WERI-Rb-1 (cell line): ENCODE measurements around the gene NDC80.
A peak's percentile ranks its signal among the peaks of the same experiment; 100 is the strongest.

Source experiments
- DNase-seq: peaks from one replicate; pipeline ENCODE4 v3.0.0-alpha.2; 2020
- H3K27ac ChIP-seq: fragments of 250-450 bp; sonication (Bioruptor Pico); 2 replicates; pipeline ENCODE4 v1.5.1; 2020; ENCODE audit warnings: mild to moderate bottlenecking, moderate library complexity
- H3K27me3 ChIP-seq: fragments of 250-450 bp; sonication (Bioruptor Pico); 2 replicates; pipeline ENCODE4 v1.5.1; 2021; ENCODE audit warnings: mild to moderate bottlenecking, low read depth, moderate library complexity; ENCODE audit not compliant: insufficient read depth, severe bottlenecking
- H3K36me3 ChIP-seq: fragments of 250-450 bp; sonication (Bioruptor Pico); 2 replicates; pipeline ENCODE4 v1.5.1; 2020; ENCODE audit warnings: mild to moderate bottlenecking, moderate library complexity
- H3K4me3 ChIP-seq: 2 replicates; pipeline ENCODE4 v1.5.1; 2011; ENCODE audit warnings: low read depth, mild to moderate bottlenecking, control low read depth, low read length
- H3K9me3 ChIP-seq: fragments of 250-450 bp; sonication (Bioruptor Pico); 2 replicates; pipeline ENCODE4 v1.5.1; 2021; ENCODE audit warnings: mild to moderate bottlenecking, moderate library complexity; ENCODE audit not compliant: severe bottlenecking
- CTCF ChIP-seq: IDR thresholded peaks from 2 replicates; pipeline ENCODE4 v1.5.1; 2011; ENCODE audit warnings: low read depth, mild to moderate bottlenecking, control low read depth, inconsistent platforms, low read length

NDC80 gene

GRCh38 chr18:2570772-2571199, 571 bp upstream of the NDC80 start:
- no peak for TF ChIP-seq CTCF
- peak; percentile 77 for DNase-seq

GRCh38 chr18:2572171-2572569, 813 bp downstream of the NDC80 start:
- no peak for DNase-seq
- TF ChIP-seq CTCF = no peak
- no peaks in the 10 kb centered on the region for H3K27me3 ChIP-seq
- H3K36me3 ChIP-seq = peaks cover 36% of the 10 kb centered on the region
- peak overlapping the region; percentile 100 for H3K4me3 ChIP-seq
- H3K9me3 ChIP-seq = no peaks in the 10 kb centered on the region
- H3K27ac ChIP-seq = peak overlapping the region; percentile 97

More at GRCh38 chr18:2570772-2571199, 571 bp upstream of the NDC80 start:
- Histone ChIP-seq H3K36me3 (peaks cover 28% of the 10 kb centered on the region), H3K27ac (peak overlapping the region; percentile 97), H3K4me3 (peak overlapping the region; percentile 100), H3K9me3 (no peaks in the 10 kb centered on the region), H3K27me3 (no peaks in the 10 kb centered on the region)

- Histone ChIP-seq H3K27me3 (no peaks in the 10 kb centered on the region), H3K4me3 (peak overlapping the region; percentile 100), H3K36me3 (peaks cover 38% of the 10 kb centered on the region), H3K9me3 (no peaks in the 10 kb centered on the region), H3K27ac (peak overlapping the region; percentile 97)
- no peak for DNase-seq
- TF ChIP-seq CTCF = no peak
These were observed 1.5 kb downstream of the NDC80 start for GRCh38 chr18:2572892-2573291.

GRCh38 chr18:2573408-2573807, 2.1 kb downstream of the NDC80 start:
- no peak overlapping the region for H3K27ac ChIP-seq
- no peaks in the 10 kb centered on the region for H3K27me3 ChIP-seq
- H3K36me3 ChIP-seq = peaks cover 44% of the 10 kb centered on the region
- DNase-seq = no peak
- TF ChIP-seq CTCF = no peak
- H3K4me3 ChIP-seq = peak overlapping the region; percentile 100
- H3K9me3 ChIP-seq = no peaks in the 10 kb centered on the region

- H3K4me3 ChIP-seq = no peak overlapping the region
- H3K27me3 ChIP-seq = no peaks in the 10 kb centered on the region
- TF ChIP-seq CTCF = no peak
- no peak for DNase-seq
- H3K27ac ChIP-seq = no peak overlapping the region
- H3K9me3 ChIP-seq = no peaks in the 10 kb centered on the region
- H3K36me3 ChIP-seq = peaks cover 87% of the 10 kb centered on the region
These were observed 16.4 kb downstream of the NDC80 start for GRCh38 chr18:2587788-2588187.

- no peaks in the 10 kb centered on the region for H3K27me3 ChIP-seq
- no peak for DNase-seq
- no peak overlapping the region for H3K4me3 ChIP-seq
- no peak overlapping the region for H3K27ac ChIP-seq
- TF ChIP-seq CTCF = no peak
- no peaks in the 10 kb centered on the region for H3K9me3 ChIP-seq
- H3K36me3 ChIP-seq = peaks cover 87% of the 10 kb centered on the region
These were observed 17.4 kb downstream of the NDC80 start for GRCh38 chr18:2588666-2589344.
